Fibroblast of pulmonary artery (primary cell): ENCODE measurements around the gene NSMCE3.
A peak's percentile ranks its signal among the peaks of the same experiment; 100 is the strongest.

ENCODE experiments used
- DNase-seq: peaks from one replicate; pipeline ENCODE4 v3.0.0-alpha.2; 2010; ENCODE audit warnings: low read depth
- H3K4me3 ChIP-seq: replicated peaks from 2 replicates; pipeline ENCODE4 v1.5.1; 2011; ENCODE audit warnings: low read depth, mild to moderate bottlenecking, control low read depth, low read length, moderate library complexity
- TF ChIP-seq, protein P1 (sequence below): IDR thresholded peaks from 2 replicates; pipeline ENCODE4 v1.5.1; 2011; ENCODE audit warnings: mild to moderate bottlenecking, control low read depth, low read length, inconsistent platforms; ENCODE audit errors: missing control alignments

NSMCE3 gene

DNA sequence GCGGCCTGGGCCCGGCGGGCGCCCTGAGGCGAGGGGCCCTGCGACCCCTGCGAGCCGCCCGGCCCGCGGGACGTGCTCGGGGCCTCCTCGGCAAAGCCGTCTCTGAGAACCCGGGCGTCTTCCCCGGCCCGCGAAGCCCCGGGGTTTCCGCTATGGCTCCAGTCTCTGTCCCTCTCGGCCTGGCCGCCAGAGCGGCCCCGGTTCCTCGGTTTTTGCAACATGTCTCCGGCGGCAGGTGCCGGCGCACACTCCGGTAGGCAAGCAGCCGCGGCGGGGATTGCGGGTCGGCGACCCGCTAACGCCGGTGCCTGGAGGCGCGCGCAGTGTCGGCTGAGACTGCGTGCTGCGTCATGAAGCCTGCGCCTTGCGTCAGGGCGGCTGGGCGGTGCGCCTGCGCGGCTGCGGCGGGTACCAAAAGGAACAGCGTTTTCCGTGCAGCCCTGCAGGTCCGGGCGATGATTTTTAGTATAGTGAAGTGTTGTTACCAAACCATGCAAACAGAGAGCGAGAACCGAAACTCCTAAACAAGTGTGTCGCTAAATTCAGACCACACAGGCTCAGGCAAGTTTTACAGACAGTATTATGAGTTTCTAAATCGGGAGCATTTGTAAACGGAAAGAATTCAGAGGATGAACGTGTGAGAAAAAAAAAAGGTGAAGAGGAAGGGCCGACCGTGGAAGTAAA is at the start of gene NSMCE3:
NSMCE3 (minus strand) TSS at position 338 of the 684 bp plus-strand sequence; CDS start at position 221, 117 bp downstream.
- TF ChIP-seq, protein P1, sequence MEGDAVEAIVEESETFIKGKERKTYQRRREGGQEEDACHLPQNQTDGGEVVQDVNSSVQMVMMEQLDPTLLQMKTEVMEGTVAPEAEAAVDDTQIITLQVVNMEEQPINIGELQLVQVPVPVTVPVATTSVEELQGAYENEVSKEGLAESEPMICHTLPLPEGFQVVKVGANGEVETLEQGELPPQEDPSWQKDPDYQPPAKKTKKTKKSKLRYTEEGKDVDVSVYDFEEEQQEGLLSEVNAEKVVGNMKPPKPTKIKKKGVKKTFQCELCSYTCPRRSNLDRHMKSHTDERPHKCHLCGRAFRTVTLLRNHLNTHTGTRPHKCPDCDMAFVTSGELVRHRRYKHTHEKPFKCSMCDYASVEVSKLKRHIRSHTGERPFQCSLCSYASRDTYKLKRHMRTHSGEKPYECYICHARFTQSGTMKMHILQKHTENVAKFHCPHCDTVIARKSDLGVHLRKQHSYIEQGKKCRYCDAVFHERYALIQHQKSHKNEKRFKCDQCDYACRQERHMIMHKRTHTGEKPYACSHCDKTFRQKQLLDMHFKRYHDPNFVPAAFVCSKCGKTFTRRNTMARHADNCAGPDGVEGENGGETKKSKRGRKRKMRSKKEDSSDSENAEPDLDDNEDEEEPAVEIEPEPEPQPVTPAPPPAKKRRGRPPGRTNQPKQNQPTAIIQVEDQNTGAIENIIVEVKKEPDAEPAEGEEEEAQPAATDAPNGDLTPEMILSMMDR, result no peak
- peak; percentile 91 for DNase-seq
- peak within 1 kb of the TSS; percentile 84 for H3K4me3 ChIP-seq

DNA sequence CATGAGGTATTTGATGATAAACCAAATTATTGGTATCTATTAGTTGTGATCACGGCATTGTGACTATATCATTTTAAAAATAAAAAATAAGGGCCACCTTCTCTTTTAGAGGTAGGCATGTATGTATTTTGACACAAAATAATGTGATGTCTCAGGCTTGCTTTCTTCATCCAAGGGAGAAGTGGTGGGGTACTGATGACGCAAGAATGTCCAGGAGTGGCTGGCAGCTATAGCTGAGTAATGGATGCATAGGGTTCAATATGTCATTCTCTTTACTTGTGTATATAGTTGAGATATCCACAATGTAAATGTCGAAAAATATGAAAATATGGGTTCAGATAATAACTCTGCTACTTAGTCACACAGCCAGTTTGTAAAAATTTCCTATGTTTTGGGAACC is 46.8 kb upstream of the NSMCE3 start:
- H3K4me3 ChIP-seq, result no peak overlapping the region
- TF ChIP-seq, protein P1, result no peak
- DNase-seq, result peak; percentile 11

DNA sequence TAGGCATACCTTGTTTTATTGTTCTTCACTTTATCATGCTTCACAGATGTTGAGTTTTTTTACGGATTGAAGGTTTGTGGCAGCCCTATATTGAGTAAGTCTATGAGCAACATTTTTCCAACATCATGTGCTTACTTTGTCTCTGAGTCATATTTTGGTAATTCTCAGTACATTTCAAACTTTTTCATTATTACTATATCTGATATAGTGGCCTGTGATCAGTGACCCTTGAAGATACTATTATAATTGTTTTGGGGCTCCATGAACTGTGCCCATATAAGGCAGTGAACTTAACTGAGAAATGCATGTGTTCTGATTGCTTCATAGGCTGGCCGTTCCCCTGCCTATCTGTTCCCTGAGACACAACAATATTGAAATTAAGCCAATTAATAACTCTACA is 42.8 kb upstream of the NSMCE3 start:
- DNase-seq, result peak; percentile 76
- TF ChIP-seq, protein P1, result no peak
- no peak overlapping the region for H3K4me3 ChIP-seq

DNA sequence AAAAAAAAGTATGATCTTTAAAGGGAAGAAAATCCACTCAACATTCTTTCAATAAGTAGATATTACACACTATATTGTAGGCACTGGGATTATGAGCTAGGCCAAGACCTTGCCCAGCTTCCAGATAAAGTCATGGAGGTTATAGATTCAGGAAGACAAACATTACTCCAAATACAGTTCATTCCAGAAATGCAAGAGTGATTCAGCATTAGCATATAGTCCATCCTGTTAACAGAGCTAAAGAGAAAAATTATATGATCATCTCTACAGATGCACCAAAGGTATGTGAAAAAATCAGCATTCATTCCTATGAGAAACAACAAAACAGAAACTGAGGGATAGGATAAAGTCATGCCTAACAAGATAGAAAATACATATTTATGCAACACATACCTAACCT is 42.1 kb upstream of the NSMCE3 start:
- TF ChIP-seq, protein P1, result no peak
- H3K4me3 ChIP-seq, result no peak overlapping the region
- DNase-seq, result no peak

DNA sequence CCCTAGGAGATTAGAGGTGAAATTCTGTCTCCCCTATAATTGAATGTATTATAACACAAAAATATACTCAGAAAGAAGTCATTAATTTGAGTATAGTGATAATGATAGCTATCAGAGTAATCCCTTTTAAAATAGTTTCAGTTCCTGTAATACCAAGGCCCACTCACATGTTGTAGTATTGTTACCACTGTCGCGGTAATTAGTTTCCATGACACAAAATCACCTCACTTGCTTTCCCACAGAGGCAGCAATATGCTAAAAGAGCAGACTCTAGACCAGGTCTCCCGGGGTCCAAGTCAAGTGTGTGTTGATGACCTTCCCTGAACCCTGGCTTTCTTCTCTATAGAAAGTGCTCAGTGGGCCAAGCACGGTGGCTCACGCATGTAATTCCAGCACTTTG is 39.5 kb upstream of the NSMCE3 start:
- TF ChIP-seq, protein P1, result no peak

DNA sequence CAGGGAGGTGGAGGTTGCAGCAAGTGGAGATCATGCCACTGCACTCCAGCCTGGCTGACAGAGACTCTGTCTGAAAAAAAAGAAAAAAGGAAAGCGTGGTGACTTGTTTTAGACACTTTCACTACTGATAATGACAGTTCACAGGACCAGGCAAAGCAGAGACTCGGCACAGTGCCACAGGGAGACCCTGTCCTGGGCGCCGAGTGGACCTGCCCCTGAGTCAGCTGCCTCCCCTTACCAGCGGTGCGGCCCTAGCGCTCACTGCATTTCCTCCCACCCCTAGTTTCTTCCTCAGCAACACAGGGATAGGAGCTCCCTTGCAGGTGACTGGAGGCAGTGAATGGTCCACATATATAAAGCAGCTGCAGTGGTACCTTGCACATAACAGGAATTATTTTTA is 38.7 kb upstream of the NSMCE3 start:
- H3K4me3 ChIP-seq, result no peak overlapping the region
- no peak for DNase-seq
- TF ChIP-seq, protein P1, result no peak

More for the DNA sequence above, 39.5 kb upstream of the NSMCE3 start:
- H3K4me3 ChIP-seq, result no peak overlapping the region
- DNase-seq, result no peak

DNA sequence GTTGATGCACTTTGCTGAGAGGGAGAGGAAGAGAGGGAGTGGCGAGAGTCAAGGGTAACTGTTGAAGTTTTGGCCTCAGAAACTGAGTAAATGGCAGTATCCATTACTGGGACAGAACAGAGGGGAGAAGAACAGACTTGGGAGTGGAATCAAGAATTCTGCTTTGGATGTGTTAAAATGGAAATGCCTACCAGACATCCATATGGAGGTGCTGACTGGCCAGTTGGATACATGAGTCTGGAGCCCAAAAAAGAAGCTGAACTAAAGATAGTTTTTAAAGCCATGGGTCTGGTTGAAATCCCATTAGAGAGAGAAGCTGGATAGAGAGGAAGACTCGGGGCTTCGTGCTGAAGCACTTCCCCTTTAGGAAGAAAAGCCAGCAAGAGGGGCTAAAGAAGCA is 35.9 kb upstream of the NSMCE3 start:
- TF ChIP-seq, protein P1, result no peak
- DNase-seq, result no peak
- H3K4me3 ChIP-seq, result no peak overlapping the region
